Kidney glomerular epithelial cell (primary cell): ENCODE results near the gene STON1.
"Not testable (repeated sequence)": the region's sequence is repeated elsewhere in the genome, so short reads cannot be mapped to it uniquely, and the experiment has no call there.

Source experiments
- DNase-seq: peaks from one replicate; lab custom pipeline; 2025; lab: John Stamatoyannopoulos, UW

Gene STON1, protein sequence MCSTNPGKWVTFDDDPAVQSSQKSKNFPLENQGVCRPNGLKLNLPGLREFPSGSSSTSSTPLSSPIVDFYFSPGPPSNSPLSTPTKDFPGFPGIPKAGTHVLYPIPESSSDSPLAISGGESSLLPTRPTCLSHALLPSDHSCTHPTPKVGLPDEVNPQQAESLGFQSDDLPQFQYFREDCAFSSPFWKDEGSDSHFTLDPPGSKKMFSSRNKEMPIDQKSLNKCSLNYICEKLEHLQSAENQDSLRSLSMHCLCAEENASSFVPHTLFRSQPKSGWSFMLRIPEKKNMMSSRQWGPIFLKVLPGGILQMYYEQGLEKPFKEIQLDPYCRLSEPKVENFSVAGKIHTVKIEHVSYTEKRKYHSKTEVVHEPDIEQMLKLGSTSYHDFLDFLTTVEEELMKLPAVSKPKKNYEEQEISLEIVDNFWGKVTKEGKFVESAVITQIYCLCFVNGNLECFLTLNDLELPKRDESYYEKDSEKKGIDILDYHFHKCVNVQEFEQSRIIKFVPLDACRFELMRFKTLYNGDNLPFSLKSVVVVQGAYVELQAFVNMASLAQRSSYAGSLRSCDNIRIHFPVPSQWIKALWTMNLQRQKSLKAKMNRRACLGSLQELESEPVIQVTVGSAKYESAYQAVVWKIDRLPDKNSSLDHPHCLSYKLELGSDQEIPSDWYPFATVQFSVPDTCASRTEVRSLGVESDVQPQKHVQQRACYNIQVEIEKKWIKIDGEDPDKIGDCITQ

DNA sequence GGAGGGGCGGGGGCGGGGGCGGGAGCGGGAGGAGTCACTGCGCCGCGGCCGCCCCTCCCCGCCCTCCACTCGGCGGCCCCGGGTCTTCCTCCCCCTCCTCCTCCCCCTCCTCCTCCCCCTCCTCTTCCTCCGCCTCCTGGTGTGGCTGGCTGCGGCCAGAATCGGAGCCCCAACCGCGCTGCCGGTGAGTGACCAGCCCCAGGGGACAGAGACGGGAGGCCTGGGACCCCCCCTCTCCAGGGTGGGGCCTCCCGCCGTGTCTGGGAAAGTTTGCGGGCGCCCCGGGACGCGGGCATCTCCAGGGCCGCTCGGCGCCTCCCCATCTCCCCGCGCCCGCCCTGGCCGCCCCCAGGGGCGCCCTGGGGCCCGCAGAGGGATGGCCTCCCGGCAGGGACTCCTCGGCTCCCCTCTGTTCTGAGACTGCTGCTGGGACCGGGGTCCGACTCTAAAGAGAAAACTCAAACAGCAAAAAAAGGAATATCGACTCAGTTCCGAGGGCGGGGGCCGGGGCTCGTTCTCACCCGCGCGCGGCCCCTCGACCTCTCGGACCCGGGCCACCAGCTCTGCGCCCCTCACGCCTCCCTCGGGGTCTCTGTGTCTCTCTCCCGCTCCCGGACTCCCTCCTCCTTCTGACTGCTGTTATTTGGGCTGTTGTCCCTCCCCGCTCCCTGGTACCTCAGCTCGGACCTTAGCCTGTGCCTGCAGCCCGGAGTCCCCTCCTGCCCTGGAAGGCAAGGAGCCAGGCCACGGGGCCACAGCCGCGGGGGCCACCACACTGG is at the start of gene STON1:
TSS of gene STON1 (plus strand) at position 122 of the 779 bp plus-strand sequence. CDS start 50,480 bp downstream, outside the sequence.
- DNase-seq: peak; percentile 24

GRCh38 chr2:48480526-48480925 is 49.4 kb upstream of the STON1 start:
- DNase-seq: peak; percentile 42

- DNase-seq: no peak
These were observed 47.6 kb upstream of the STON1 start for GRCh38 chr2:48482313-48482712.

DNA sequence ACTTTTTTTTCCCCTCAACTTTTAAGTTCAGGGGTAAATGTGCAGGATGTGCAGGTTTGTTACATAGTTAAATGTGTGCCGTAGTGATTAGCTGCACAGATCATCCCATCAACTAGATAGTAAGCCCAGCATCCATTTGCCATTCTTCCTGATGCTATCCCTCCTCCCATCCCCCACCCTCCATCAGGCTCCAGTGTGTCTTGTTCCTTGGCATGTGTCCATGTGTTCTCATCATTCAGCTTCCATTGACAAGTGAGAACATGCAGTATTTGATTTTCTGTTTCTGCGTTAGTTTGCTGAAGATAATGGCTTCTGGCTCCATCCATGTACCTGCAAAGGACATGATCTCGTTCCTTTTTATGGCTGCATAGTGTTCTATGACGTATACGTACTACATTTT is 47.2 kb upstream of the STON1 start:
- DNase-seq: no peak

DNA sequence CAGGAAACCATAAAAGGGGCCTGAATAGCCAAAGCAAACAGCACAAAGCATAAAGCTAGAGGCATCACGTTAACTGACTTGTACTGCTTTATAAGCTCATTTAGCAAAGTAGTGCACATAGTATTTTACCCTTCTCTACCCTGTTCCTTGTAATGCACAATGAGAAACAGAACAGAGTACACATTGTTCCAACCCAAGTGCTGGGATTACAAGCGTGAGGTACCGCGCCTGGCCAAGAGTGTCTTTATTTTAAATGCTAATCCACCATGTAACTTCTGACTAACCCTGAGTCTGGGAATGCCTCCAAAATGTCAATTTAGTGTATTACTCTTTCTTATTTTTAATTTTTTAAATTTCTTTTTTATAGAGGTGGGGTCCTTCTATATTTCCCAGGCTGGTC is 46.4 kb upstream of the STON1 start:
- no peak for DNase-seq

- DNase-seq: peak; percentile 87
These were observed 46.0 kb upstream of the STON1 start for GRCh38 chr2:48483916-48484315.

GRCh38 chr2:48488545-48488944 is 41.4 kb upstream of the STON1 start:
- DNase-seq: no peak

DNA sequence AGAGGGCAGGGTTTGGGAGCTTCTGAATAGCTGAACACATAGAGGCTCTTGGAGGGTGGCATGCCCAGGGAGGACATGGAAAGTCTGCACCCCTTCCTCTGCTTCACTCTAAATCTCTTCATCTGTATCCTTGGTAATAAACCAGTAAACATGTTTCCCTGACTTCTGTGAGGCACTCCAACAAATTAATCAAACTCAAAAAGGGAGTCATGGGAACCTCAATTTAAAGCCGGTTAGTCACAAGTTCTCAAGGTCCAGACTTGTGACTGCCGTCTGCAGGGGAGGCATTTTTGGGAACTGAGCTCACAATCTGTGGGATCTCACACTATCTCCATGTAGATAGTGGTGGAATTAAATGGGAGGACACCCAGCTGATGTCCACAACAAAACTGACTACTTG is 33.1 kb upstream of the STON1 start:
- DNase-seq: peak; percentile 58

- DNase-seq: no peak
These were observed 25.2 kb upstream of the STON1 start for GRCh38 chr2:48504647-48505327.

GRCh38 chr2:48507111-48507510 is 22.8 kb upstream of the STON1 start:
- DNase-seq: no peak

GRCh38 chr2:48508461-48509124 is 21.4 kb upstream of the STON1 start:
- peak; percentile 28 for DNase-seq

DNA sequence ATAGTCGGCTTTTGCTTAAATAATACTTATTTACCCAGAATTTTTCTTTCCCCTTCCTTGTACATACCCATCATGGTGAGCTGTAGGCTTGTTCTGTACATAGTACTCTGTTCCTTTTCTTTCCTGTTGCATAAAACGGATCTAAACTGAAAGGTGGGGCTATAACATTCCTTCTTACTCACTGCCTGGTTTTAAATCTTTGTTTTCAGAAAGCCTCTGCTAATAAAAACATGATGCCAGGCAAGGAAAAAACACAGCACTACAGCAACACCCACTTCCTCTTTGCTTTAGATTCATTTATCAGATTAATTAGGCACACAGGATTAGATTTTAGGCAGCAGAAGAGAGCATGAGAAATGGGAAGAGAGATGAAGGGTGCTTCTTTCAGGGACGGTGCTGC is 19.6 kb upstream of the STON1 start:
- no peak for DNase-seq

DNA sequence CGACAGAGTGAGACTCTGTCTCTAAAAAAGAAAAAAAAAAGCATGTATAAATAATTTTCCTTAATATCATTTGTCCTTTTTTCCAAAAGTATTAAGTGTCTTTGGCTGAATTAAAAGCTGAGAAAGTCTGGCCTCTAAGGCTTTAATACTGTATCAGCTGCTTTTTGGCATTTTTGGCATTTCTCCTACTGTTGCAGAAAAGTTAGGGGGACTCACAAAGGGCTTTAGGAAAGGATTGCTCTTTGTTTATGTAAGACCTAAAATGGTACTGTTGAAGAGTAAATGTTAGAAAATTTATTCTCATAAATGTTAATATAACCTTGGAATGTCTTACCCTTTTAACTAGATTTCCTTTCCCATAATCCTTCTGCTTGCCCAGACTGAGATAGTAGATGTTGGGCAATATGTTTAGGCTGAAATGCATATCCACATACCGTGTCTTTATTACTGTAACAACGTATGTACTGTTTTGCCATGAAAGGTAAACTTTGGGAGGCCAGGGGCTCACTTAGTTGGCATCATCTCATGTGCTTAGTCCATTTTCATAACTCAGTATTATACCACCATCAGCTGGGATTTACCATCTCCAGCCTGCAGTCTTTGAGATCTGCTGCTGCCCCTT is 18.0 kb upstream of the STON1 start:
- no peak for DNase-seq

DNA sequence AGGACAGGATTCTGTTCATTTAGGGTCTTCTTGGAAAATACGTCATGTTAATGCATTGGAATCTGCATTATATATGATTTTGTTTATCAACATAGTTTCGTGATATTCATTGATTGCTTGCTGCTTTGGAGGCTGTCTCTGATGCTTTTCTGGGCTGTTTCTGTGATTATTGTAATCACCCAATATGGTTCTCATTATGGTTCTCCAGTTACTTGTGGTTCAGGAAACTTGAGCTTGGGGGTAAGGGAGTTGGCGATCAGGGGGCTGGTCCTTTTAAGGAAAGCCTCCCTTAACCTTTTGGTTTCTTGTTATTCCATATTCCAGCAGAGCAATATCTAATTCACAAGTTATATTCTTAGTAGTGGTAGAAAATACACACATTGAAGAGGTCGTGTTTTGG is 17.4 kb upstream of the STON1 start:
- no peak for DNase-seq

DNA sequence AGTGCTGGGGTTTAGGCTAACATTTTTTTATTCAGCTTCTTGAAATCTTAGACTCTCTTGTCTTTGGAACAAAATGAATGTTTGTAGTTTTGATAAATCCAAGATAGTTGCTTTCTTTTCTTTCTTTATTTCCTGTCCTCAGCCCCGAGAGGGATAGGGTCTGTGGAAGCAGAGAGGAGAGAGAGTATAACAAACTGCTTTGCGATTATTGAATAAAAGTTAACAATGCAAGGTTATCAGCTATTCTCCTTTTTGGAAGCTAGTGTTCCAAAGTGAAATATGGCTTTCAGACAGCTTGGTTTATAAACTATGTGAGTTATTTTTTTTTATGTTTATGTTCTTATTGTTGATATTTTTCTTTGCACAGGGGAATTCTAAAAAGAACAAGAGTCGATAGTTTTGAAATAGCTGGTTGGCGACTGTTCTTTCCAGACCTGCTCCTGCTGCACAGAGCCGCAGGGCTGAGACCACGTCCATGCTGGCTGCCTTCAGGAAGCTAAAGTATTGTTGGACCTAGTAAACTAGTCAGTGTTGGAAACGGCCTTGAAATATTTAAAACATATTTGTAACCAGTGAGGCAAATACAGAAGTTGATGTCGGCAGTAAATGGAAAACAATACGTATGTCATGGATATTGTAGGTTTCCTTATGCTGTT is 15.5 kb upstream of the STON1 start:
- no peak for DNase-seq

- no peak for DNase-seq
These were observed 14.4 kb upstream of the STON1 start for GRCh38 chr2:48515513-48515985.

DNA sequence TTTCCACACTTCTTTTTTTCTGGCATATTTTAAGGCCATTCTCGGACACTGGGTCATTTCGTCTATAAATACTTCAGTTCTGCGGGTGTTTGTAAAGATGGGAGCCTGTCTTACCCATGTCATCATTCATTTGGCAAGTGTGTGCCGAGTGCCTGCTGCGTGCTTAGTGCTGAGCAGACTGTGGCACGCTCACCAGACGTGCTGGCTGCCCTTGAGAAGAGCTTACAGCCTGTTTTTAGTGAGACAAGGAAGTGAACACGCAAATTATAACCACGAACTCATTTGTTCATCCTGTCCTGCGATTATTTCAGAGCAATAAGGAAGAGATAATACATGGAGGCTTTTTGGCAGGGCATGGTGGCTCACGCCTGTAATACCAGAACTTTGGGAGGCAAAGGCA is 10.4 kb upstream of the STON1 start:
- DNase-seq: no peak

- DNase-seq: not testable (repeated sequence)
These were observed 5.2 kb upstream of the STON1 start for GRCh38 chr2:48524756-48525155.

DNA sequence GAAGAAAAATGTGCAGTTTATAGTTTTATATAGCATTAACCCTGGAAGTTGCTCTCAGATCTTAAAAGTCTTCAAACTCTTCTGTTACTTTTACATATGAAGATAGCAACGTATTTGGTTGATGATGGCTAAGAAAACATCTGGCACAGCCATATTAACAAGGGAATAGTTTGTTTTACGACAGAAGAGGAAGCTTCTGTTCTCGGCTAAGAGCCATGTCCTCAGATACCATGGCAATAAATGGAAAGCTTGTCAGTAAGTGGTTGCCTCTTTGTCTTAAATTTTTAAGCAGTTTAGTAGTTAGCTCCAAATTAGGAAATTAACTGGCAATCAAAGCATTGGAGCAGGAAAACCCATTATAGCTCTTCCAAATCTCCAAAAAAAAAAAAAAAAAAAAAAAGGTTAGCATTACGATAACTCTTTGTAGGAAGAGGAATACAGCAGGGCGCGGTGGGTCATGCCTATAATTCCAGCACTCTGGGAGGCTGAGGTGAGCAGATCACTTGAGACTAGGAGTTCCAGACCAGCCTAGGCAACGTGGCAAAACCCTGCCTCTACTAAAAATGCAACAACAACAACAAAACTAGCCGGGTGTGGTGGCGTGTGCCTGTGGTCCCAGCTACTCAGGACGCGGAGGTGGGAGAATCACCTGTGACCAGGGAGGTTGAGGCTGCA is 4.5 kb upstream of the STON1 start:
- no peak for DNase-seq
